HG03520 (cell line): Measurements from ENCODE around the gene FSD2.
A peak's percentile ranks its signal among the peaks of the same experiment; 100 is the strongest.
"Not testable (repeated sequence)": the region's sequence is repeated elsewhere in the genome, so short reads cannot be mapped to it uniquely, and the experiment has no call there.

Experiments
- ATAC-seq: cut with Tn5 transposase; IDR thresholded peaks from one replicate; pipeline ENCODE4 v1.9.1; 2021; ENCODE audit warnings: mild to moderate bottlenecking, moderate library complexity; ENCODE audit not compliant: unreplicated experiment

Gene FSD2

DNA sequence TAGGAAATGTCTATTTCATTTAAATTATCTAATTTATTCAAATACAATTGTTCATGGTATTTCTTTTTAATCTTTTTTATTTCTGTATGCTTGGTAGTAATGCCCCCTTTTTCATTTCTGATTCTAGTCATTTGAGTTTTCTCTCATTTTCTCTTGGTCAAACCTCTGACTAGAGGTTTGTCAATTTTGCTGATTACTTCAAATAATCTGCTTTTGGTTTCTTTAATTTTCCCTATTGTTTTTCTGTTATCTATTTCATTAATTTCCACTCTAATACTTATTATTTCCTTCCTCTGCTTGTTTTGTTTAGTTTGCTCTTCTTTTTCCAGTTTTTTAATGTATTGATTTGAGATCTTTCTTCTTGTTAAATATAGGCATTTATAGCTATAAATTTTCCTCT lies 12.1 kb downstream of the FSD2 start:
- no peak for ATAC-seq

DNA sequence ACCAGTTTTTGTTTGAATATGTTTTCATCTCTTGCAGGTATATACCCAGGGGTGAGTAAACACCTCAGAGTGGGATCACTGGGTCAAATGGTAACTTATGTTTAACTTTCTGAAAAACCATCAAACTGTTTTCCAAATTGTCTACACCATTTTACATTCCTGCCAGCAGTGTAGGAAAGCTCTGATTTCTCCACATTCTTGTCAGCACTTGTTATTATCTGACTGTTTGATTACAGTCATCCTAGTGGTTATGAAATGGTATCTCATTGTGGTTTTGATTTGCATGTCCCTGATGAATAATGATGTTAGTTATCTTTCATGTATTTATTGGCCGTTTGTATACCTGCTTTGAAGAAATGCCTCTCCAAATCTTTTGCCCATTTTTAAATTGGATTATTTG lies 13.8 kb downstream of the FSD2 start:
- no peak for ATAC-seq

DNA sequence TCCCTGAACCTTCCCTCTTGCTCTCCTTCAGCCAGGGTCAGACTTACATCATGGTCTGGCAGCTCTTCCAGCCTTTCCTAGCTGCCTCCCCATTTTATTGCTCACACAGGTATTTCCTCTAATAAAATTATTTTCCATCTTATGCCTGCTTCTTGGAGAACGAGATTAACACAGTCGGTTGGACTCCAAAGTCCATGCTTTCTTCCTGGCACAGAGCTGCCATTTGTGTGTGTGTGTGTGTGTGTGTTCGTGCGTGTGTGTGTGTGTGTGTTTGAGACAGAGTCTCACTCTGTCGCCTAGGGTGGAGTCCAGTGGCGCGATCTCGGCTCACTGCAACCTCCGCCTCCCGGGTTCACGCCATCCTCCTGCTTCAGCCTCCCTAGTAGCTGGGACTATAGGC lies 15.5 kb downstream of the FSD2 start:
- ATAC-seq, result no peak

DNA sequence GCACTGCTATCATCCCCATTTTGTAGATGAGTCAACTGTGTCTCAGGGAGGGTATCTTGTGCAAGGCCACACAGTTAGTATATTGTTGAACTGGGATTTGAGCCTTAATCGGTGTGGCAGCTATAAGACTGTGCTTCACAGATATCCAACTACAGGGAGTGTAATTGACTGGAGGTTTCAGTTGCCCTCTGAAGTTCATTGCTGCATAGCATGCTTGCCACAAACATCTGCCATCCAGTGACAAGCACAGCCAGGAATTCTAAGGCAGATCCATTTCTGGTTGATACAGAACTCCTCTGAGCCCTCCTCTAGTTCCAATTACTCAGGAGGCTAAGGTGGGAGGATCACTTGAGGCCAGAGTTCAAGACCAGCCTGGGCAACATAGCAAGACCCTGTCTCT lies 16.4 kb downstream of the FSD2 start:
- ATAC-seq, result no peak

DNA sequence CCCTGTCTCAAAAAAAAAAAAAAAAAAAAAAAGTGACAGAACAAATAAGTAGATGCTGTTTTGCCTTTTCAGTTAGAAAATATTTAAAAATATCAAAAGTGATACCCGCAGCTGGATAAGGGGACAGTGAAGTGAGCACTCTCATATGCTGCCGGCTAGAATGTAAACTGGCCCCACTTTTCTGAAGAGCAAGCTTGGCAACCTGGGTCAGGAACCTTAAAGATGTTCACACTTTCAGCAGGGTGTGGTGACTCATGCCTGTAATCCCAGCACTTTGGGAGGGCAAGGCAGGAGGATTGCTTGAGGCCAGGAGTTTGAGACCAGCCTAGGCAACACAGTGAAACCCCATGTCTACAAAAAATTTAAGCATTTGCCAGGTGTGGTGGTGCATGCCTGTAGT lies 17.4 kb downstream of the FSD2 start:
- no peak for ATAC-seq

DNA sequence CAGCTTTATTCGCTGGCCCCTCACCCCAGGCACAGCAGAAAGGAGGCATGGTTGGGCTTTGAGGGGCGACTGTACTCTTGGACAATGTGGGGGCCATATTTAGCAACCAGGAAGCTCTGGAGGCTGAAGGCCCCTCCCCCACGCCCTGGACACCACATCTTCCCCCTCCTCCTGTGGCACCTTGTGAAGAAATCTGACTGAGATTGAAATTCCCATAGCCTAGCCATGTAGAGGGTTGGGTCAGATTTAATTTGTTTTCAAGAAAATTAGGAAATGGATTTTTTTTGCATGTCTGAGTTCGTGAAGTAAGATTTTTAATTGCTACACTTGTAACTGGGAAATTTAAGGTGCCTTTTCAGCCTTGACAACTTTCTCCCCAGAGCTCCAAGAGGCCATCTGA lies 24.5 kb downstream of the FSD2 start:
- ATAC-seq, result no peak

DNA sequence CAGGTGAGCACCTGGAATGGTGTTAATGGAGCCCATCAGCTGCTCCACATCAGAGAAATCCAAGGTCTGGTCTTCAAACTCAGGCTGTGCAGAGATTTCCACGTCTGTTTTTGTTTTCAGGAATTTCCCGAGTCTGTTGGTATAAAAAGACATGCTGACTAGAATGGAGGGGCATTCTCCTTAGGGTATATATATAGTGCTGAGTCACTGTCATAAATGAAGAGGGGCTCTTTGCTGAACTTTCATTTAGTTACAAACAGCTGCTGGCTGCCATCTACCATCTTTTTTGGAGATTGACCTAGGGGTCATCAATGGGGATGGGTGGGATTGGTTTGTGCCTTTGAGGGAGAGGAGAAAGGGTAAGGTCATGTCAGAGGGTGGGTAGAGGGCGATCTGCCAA lies 27.1 kb downstream of the FSD2 start:
- no peak for ATAC-seq

DNA sequence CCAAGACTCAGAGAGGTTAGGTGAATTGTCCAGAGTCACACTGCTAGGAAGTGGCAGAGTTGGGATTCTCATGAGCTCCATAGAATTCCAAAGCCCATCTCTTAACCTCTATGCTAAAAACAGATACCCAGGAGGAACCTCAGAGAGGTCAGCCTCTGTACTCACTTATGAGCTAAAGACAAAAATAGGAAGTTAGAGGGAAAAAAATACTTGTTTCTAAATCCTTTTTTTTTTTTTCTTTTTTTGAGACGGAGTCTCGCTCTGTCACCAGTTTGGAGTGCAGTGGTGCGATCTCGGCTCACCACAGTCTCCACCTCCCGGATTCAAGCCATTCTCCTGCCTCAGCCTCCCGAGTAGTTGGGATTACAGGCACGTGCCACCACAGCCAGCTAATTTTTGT lies 31.4 kb downstream of the FSD2 start:
- ATAC-seq, result no peak

DNA sequence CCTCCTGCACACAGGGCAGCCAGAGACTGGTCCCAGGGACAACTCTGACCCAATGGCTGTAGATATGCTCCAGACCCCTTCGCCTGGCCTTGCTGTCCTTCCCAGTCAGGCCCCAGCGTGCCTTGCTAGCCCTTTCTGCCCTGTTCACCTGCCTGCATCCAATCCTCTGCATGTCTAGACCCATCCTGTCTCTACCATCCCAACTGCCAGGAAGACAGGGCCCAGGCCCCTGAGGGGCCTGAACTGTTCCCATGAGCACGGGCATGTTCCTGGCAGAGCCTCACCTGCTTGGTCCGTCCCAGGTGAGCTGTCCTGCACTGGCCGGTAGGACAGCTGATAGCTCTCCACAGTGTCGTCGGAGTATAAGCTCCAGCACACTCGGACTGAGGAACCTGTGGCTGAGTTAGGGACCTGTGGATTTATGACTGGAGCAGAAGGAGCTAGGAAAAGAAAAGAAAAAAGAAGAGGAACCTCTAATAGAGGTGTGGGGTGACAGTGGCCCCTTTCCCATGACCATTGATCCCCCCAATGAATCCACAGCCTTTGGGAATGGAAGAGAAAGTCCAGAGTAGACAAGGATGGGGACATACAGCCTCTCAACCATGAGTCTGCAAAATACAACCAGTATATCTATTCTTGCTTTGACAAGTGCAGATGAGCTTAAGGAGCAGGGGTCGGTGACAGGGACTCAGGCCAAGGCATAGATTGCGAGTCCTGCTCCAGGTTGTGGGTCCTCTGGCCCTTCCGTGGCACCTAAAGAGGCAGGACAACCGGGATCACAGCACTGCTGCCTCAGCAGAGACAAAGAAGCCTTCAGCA lies 33.9 kb downstream of the FSD2 start:
- no peak for ATAC-seq

DNA sequence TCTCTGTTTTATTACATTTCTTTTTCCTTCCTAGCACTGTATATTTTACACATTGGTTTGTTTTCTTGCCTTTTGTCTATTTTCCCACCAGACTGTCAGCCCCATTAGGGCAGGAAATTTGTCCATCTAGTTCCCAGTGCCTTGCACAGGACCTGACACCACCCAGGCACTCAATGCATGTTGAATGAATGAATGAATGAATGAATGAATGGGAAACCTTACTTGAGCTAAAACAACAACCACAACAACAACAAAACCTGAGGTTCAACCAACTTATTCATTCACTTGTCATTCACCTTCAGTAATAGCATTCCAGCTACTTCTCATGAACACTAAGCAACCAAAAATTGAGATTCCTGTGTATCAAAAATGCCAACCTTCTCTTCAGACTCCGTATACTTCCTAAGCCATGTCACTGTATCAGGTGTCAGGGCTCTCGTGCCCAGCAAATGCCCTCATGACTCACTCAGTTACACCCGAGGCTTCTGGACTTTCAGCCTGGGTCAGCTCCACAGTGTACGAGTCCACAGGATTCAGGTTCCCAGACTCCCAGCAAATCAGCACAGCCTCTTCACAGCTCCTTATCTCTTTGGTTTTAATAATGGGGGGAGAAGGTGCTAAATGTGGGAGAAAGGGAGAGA lies 37.3 kb downstream of the FSD2 start:
- ATAC-seq, result no peak

DNA sequence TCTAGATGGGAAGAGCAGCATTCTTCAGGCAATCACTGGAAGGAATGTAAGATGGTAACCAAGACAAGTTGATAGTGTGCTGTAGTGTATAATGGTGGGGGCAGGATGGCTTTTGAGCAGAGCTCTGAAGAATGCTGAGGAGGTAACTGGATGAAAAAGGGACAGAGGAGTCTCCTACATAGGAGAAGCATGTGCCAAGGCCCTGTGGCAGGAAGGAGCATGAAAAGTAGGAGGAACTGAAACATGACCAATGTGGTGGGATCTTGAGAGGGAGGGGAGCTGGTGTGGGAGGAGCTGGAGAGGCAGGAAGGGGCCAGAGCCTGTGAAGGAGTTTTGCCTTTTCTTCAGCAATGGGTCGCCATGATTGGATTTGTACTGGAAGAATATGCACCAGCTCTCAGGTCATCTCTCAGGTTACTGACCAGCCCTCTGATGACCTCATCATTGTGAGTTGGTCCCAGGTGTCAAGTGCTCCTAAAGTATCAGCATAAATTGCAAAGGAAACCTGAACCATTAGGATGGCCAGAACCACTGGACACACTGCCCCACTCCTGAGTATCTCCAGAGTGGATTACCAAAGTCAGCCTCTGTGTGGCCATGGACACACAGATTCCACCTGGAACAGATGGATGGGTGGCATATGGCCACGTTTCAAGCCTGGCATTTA lies 38.6 kb downstream of the FSD2 start:
- ATAC-seq, result no peak

DNA sequence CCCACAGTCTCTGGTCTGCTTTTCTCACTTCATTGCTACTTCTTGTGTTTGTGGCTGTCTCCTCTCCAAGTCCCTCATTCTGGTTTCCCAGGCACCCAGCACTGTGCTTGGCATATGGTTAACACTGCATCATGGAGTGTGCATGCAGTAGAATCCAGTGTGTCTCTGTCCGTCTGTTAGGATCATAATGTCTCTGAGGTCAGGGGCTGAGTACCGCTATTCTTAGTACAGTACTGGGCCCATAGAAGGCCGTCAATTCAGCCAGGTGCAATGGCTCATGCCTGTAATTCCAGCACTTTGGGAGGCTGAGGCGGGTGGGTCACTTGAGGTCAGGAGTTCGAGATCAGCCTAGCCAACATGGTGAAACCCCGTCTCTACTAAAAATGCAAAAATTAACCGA lies 39.7 kb downstream of the FSD2 start:
- ATAC-seq, result not testable (repeated sequence)

DNA sequence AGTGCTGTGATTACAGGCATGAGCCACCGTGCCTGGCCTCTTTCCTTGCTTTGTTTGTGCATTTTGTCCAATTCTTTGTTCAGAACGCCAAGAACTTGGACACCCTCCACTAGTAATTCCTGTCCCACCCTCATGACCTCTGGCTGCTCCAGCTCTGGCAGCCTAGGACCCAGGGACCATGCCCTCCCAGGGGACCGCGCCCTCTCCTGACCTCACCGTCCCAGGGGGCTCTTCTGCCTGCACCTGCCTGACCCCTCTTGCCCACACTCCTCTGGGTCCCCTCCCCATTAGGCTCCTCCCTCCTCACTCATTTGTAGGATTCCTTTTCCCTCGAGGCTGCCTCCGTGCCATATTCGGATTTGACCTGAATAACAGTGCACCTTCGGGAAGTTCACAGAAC lies 41.1 kb downstream of the FSD2 start:
- no peak for ATAC-seq

DNA sequence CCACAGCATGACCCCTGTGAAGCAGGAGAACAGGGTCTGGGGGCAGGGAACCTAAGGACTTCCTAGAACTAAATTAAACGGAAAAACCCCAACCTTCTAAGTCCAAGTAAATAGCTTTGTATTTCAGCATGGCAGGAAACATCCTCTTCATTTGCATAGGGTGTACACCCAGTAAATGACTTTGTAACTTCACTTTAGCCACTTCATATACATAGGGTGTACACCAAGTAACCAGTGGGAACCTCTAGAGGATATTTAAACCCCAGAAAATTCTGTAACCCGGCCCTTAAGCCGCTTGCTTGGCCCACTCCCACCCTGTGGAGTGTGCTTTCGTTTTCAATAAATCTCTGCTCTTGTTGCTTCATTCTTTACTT lies 41.8 kb downstream of the FSD2 start:
- ATAC-seq, result no peak

DNA sequence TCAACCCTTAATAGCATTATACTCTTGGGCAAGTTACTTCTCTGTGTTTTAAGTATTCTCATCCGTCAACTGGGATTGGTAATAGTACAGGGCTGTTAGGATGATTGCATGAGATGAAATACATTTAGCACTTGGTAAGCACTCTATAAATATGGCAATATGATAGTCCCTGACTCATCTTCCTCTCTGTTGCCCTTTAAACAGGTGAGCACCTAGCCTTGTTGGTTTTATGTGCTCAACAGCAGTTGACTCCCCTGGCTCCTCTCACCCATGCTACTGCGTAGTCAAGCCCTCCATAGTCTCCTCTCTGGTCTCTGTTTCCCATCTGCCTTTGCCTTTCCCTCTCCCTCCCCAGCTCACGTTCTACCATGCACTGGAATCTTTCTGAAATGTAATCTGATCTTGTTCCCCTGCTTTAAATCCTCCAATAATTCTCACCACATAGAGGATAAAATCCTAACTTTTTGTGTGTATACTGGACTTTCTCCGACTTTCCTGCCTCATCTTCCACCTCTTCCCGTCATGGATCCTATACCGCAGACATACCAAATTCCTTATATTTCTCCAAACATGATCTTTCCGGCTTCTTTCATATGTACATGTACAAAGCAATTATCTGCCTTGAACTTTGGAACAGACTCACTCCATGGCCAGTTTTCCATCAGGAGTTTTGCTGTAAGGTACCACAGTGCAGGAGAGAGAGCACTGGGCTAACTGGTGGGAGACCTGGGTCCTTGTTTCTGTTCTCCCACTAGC lies 42.3 kb downstream of the FSD2 start:
- ATAC-seq, result no peak

DNA sequence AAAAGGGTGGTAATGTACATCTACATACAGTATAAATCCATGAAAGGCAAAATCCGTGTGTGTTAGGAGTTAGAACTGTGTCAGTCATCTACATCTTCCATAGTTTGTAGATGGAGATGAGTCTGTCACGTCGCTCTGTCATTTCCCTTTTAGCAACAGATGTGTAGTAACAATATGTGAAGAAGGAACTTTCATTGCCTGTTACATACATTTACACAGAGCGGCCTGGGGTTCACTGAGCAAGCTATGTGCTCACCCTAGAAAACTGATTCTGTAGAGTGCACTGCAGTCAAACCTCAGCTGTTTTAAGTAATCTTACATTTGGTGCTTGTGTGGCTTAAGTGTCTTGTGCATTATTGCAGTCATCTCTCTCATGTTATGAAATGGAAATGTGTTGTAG lies 54.6 kb downstream of the FSD2 start:
- no peak for ATAC-seq

DNA sequence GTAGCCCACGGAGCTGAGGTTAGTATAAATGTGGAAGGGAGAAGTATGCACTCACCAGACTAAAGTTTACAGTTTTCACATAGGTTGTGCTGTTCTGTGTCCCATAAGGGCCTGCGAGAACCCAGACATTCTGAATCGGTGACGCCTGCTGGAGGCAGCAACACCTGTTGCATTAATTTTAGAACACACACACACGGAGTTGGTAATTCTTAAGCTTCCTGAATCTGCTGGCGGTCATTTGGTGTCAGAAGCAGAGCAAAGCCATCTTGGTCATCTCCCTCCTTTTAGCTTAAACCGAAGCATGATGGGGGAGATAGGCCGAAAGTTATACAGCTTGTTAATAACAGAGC lies 55.1 kb downstream of the FSD2 start:
- ATAC-seq, result peak; percentile 32

DNA sequence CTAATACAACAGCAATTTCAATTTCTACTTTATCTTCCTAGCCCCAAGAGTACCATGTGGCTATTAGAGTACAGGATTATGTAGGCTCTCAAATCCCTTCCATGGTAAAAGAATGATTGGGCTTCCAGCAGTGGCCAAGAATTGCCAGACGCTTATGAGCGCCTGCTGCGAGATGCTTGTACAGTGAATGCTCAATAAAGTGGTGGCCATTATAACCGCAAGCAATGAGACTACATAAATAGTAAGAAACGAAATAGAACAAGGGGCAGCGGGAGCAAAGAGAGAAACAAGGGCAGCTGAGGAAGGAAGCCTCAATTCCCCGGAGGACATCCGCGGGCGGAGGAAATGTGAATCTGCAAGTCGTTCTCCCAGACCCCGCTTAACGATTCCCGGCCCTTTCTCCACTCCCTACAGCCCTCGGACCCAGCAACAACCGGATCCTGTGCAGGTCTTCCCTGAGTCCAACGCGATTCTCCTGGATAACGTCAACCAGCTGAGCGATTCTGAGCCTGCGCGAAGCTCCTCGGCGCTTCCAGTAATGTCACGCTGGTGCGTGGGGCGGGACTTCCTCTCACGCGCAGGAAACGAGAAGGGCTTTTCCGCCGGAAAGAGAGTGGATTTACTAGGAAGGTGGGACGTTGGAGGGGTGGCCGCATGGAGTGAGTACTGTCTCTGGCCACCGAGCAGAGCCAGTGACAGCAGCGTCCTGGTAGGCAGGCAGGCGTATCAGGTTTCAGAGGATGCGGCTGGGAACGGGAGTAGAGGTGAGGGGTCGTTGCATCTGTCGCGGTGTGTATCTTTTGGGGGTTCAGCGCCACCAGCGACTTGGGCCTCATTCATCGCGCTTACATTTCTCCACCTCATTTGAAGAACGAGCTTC lies 55.7 kb downstream of the FSD2 start:
- ATAC-seq, result peak; percentile 78

DNA sequence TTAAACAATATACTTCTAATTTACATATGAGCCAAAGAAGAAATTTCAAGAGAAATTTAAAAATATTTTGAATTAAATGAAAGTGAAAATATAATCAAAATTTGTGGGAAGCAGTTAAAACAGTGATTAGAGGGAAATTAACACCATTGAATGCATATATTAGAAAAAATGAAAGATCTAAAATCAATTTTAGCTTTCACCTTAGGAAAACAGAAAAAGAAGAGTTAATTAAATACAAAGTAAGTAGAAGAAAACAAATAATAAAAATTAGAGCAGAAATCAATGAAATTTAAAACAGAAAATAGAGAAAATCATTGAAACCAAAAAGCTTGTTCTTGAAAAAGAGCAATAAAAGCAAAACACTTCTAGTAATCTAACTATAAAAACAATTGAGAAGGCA lies 57.6 kb downstream of the FSD2 start:
- ATAC-seq, result no peak

DNA sequence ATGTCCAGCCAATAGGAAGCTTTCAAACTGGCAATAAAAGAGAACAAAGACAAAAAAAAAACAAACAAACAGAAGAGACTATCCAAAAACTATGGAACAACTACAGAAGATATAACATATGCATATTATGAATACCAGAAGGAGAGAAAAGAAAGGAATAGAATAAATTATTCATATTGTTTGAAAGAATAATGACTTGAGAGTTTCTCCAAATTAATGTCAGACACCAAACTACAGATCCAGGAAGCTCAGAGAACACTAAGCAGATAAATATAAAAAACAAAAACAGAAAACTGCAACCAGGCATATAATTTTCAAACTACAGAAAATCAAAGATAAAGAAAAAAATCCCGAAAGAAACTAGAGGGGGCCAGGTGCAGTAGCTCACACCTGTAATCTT lies 62.1 kb downstream of the FSD2 start:
- no peak for ATAC-seq

DNA sequence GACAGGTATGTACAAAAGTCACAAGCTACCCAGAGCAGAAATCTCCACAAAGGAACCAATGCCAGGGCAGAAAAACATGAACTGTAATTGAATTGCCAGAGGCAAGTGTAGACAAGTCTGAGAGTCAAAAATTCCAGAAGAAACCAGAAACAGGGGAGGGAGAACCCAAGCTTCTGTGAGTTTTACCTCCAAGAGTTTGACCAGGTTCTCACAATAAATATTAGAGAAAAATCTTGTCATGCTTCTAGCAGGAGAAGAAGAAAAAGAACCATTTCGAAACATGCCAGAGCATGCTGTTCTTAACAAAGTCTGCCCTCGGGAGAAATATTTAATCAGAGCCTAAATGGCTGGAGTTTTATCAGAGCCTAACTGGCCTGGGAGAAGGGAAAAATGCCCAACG lies 63.7 kb downstream of the FSD2 start:
- no peak for ATAC-seq
